ENCODE data around the gene DHRS7C.

DNA sequence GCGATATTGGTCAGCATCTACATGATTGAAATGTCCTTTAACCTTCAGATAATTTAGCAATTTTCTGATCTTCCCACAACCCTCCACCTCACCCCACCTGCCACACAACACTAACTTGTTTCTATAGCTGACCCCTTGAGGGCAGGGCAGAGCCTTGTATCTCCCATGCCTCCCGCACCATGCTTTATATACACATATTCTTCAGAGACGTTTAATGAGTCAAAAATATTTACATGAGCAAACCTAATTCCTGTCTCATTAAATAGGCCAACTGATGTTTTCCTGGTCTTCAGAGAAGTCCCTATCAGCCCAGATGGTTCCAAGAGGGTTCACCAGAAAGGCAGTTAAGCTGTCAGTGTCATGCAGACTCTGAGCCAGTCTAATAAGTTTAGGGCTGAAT is 6.6 kb upstream of the DHRS7C start:
- TF ChIP-seq, protein P1, sequence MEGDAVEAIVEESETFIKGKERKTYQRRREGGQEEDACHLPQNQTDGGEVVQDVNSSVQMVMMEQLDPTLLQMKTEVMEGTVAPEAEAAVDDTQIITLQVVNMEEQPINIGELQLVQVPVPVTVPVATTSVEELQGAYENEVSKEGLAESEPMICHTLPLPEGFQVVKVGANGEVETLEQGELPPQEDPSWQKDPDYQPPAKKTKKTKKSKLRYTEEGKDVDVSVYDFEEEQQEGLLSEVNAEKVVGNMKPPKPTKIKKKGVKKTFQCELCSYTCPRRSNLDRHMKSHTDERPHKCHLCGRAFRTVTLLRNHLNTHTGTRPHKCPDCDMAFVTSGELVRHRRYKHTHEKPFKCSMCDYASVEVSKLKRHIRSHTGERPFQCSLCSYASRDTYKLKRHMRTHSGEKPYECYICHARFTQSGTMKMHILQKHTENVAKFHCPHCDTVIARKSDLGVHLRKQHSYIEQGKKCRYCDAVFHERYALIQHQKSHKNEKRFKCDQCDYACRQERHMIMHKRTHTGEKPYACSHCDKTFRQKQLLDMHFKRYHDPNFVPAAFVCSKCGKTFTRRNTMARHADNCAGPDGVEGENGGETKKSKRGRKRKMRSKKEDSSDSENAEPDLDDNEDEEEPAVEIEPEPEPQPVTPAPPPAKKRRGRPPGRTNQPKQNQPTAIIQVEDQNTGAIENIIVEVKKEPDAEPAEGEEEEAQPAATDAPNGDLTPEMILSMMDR (conservative IDR thresholded peaks at IDR 0.05 in 1 of 2, IDR thresholded peaks at IDR 0.05 in 1 of 2; ENCODE audit: extremely low read depth in 1 of 2, insufficient read depth in 1 of 2, low read depth in 1 of 2, low read length in 2 of 2) = no peak
- no peak for TF ChIP-seq EZH2 (IDR thresholded peaks at IDR 0.05; ENCODE audit: borderline replicate concordance, low read length)
